ENCODE data around the gene APLNR. TPM values are rescaled to one million over a fixed set of nuclear protein-coding genes. Genes with fewer than 3 reads are reported as not detected.

Gene APLNR
- total and polyA plus RNA-seq, 4 donors: 3.2 to 39.4 (median 4.0) TPM

- Histone ChIP-seq H3K4me1 (ENCODE audit: control insufficient read depth in 4 of 4, insufficient read depth in 4 of 4, low read length in 3 of 4) (peaks cover 0 to 2% (median 0%) of the 10 kb centered on the region in 4 donors), H3K9me3 (ENCODE audit: control insufficient read depth in 4 of 4, low read length in 3 of 4) (no peaks in the 10 kb centered on the region), H3K27me3 (ENCODE audit: control insufficient read depth in 4 of 4, insufficient read depth in 4 of 4, low read length in 3 of 4) (no peaks in the 10 kb centered on the region), H3K36me3 (ENCODE audit: control insufficient read depth in 4 of 4, insufficient read depth in 3 of 4, low read depth in 1 of 4, low read length in 3 of 4) (no peaks in the 10 kb centered on the region), H3K9ac (ENCODE audit: low read depth in 1 of 2, low read length in 2 of 2) (no peak overlapping the region), H3K27ac (ENCODE audit: low read depth in 1 of 2, low read length in 2 of 2) (no peak overlapping the region), H3K4me3 (ENCODE audit: low read depth in 1 of 3, low read length in 3 of 3) (no peak overlapping the region)
- no peak for DNase-seq (ENCODE audit: low spot score)
- WGBS: 32% methylated on average over 7 of the region's 7 CpGs
- no peak for TF ChIP-seq RXRA (IDR thresholded peaks at IDR 0.05)
- TF ChIP-seq, protein P1, sequence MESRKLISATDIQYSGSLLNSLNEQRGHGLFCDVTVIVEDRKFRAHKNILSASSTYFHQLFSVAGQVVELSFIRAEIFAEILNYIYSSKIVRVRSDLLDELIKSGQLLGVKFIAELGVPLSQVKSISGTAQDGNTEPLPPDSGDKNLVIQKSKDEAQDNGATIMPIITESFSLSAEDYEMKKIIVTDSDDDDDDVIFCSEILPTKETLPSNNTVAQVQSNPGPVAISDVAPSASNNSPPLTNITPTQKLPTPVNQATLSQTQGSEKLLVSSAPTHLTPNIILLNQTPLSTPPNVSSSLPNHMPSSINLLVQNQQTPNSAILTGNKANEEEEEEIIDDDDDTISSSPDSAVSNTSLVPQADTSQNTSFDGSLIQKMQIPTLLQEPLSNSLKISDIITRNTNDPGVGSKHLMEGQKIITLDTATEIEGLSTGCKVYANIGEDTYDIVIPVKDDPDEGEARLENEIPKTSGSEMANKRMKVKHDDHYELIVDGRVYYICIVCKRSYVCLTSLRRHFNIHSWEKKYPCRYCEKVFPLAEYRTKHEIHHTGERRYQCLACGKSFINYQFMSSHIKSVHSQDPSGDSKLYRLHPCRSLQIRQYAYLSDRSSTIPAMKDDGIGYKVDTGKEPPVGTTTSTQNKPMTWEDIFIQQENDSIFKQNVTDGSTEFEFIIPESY (IDR thresholded peaks at IDR 0.05): no peak
- no peak for TF ChIP-seq YY1 (IDR thresholded peaks at IDR 0.05)
- TF ChIP-seq HNF4A (conservative IDR thresholded peaks at IDR 0.05): no peak
- no peak for TF ChIP-seq RAD21 (IDR thresholded peaks at IDR 0.05)
- peak; percentile 100 for TF ChIP-seq NR2F2 (IDR thresholded peaks at IDR 0.05)
Measured at GRCh38 chr11:57210781-57211180, 26.3 kb downstream of the APLNR start.

- Histone ChIP-seq H3K4me1 (ENCODE audit: control insufficient read depth in 4 of 4, insufficient read depth in 4 of 4, low read length in 3 of 4) (peaks cover 0 to 2% (median 0%) of the 10 kb centered on the region in 4 donors), H3K27me3 (ENCODE audit: control insufficient read depth in 4 of 4, insufficient read depth in 4 of 4, low read length in 3 of 4) (no peaks in the 10 kb centered on the region), H3K9me3 (ENCODE audit: control insufficient read depth in 4 of 4, low read length in 3 of 4) (no peaks in the 10 kb centered on the region), H3K27ac (ENCODE audit: low read depth in 1 of 2, low read length in 2 of 2) (no peak overlapping the region), H3K36me3 (ENCODE audit: control insufficient read depth in 4 of 4, insufficient read depth in 3 of 4, low read depth in 1 of 4, low read length in 3 of 4) (peaks cover 0 to 1% (median 0%) of the 10 kb centered on the region in 4 donors), H3K9ac (ENCODE audit: low read depth in 1 of 2, low read length in 2 of 2) (no peak overlapping the region), H3K4me3 (ENCODE audit: low read depth in 1 of 3, low read length in 3 of 3) (no peak overlapping the region)
- TF ChIP-seq NR2F2 (IDR thresholded peaks at IDR 0.05) (peak; percentile 55), JUND (IDR thresholded peaks at IDR 0.05) (no peak), GABPA (IDR thresholded peaks at IDR 0.05 in 1 of 2, conservative IDR thresholded peaks at IDR 0.05 in 1 of 2) (no peak), RAD21 (IDR thresholded peaks at IDR 0.05) (no peak)
- WGBS: 74% methylated on average over 6 of the region's 6 CpGs
- no peak for DNase-seq (ENCODE audit: low spot score)
Measured at GRCh38 chr11:57207168-57207567, 29.9 kb downstream of the APLNR start.

- H3K27ac ChIP-seq (ENCODE audit: low read depth in 1 of 2, low read length in 2 of 2): no peak overlapping the region
- H3K9ac ChIP-seq (ENCODE audit: low read depth in 1 of 2, low read length in 2 of 2): no peak overlapping the region
- DNase-seq (ENCODE audit: low spot score): no peak
- H3K27me3 ChIP-seq (ENCODE audit: control insufficient read depth in 4 of 4, insufficient read depth in 4 of 4, low read length in 3 of 4): no peaks in the 10 kb centered on the region
- no peak overlapping the region for H3K4me3 ChIP-seq (ENCODE audit: low read depth in 1 of 3, low read length in 3 of 3)
- WGBS: 15% methylated on average over 3 of the region's 3 CpGs
- TF ChIP-seq EGR1 (IDR thresholded peaks at IDR 0.05; ENCODE audit: low read depth in 2 of 2) (no peak), GABPA (IDR thresholded peaks at IDR 0.05 in 1 of 2, conservative IDR thresholded peaks at IDR 0.05 in 1 of 2) (no peak), JUND (IDR thresholded peaks at IDR 0.05) (no peak), RAD21 (IDR thresholded peaks at IDR 0.05) (peak in 1 of 2 donors; percentile 29)
- TF ChIP-seq, protein P2, sequence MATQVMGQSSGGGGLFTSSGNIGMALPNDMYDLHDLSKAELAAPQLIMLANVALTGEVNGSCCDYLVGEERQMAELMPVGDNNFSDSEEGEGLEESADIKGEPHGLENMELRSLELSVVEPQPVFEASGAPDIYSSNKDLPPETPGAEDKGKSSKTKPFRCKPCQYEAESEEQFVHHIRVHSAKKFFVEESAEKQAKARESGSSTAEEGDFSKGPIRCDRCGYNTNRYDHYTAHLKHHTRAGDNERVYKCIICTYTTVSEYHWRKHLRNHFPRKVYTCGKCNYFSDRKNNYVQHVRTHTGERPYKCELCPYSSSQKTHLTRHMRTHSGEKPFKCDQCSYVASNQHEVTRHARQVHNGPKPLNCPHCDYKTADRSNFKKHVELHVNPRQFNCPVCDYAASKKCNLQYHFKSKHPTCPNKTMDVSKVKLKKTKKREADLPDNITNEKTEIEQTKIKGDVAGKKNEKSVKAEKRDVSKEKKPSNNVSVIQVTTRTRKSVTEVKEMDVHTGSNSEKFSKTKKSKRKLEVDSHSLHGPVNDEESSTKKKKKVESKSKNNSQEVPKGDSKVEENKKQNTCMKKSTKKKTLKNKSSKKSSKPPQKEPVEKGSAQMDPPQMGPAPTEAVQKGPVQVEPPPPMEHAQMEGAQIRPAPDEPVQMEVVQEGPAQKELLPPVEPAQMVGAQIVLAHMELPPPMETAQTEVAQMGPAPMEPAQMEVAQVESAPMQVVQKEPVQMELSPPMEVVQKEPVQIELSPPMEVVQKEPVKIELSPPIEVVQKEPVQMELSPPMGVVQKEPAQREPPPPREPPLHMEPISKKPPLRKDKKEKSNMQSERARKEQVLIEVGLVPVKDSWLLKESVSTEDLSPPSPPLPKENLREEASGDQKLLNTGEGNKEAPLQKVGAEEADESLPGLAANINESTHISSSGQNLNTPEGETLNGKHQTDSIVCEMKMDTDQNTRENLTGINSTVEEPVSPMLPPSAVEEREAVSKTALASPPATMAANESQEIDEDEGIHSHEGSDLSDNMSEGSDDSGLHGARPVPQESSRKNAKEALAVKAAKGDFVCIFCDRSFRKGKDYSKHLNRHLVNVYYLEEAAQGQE (IDR thresholded peaks at IDR 0.05): no peak
- TF ChIP-seq, protein P3, sequence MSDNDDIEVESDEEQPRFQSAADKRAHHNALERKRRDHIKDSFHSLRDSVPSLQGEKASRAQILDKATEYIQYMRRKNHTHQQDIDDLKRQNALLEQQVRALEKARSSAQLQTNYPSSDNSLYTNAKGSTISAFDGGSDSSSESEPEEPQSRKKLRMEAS (IDR thresholded peaks at IDR 0.05): no peak
- H3K9me3 ChIP-seq (ENCODE audit: control insufficient read depth in 4 of 4, low read length in 3 of 4): no peaks in the 10 kb centered on the region
- H3K36me3 ChIP-seq (ENCODE audit: control insufficient read depth in 4 of 4, insufficient read depth in 3 of 4, low read depth in 1 of 4, low read length in 3 of 4): peaks cover 0 to 1% (median 0%) of the 10 kb centered on the region in 4 donors
- no peaks in the 10 kb centered on the region for H3K4me1 ChIP-seq (ENCODE audit: control insufficient read depth in 4 of 4, insufficient read depth in 4 of 4, low read length in 3 of 4)
Measured at GRCh38 chr11:57205041-57205641, 31.9 kb downstream of the APLNR start.

Measured in liver (tissue), 9 donors.